HEK293 (cell line): ENCODE data around the gene UNC13A.

Source experiments
- CTCF ChIA-PET: fragments of 350-600 bp; formaldehyde crosslinking; extraction: SDS; loops from one replicate; lab custom pipeline; 2021; ENCODE audit warnings: antibody characterized with exemption; lab: Yijun Ruan, JAX
- POLR2A ChIA-PET: fragments of 300-600 bp; formaldehyde crosslinking; extraction: SDS; loops from one replicate; lab custom pipeline; 2020; ENCODE audit warnings: antibody characterized with exemption, inconsistent platforms; lab: Yijun Ruan, JAX
- H3K27ac ChIP-seq: fragments of 200-500 bp; sonication (Bioruptor generic); 2 replicates; pipeline ENCODE4 v1.5.1; 2014; ENCODE audit warnings: low read depth, low read length, control low read depth, inconsistent platforms; ENCODE audit errors: extremely low read depth
- H3K36me3 ChIP-seq, 2 experiments: fragments of 200-500 bp in 1 of 2; sonication (Bioruptor generic) in 1 of 2; 1 replicate in 1 of 2; 2 replicates in 1 of 2; pipeline ENCODE4 v1.5.1; 2014 to 2017; ENCODE audit warnings: inconsistent platforms in 2 of 2, low read length in 2 of 2; ENCODE audit not compliant: control insufficient read depth in 2 of 2, insufficient read depth in 1 of 2
- H3K4me1 ChIP-seq: fragments of 200-500 bp; sonication (Bioruptor generic); 2 replicates; pipeline ENCODE4 v1.5.1; 2014; ENCODE audit warnings: mild to moderate bottlenecking, low read length, inconsistent platforms; ENCODE audit not compliant: control insufficient read depth, insufficient read depth
- H3K4me3 ChIP-seq: 2 replicates; pipeline ENCODE4 v1.5.1; 2011; ENCODE audit warnings: low read depth, mild to moderate bottlenecking, control low read depth, low read length, moderate library complexity
- H3K9me3 ChIP-seq: fragments of 200-500 bp; sonication (Bioruptor generic); 2 replicates; pipeline ENCODE4 v1.5.1; 2014; ENCODE audit warnings: low read depth, low read length, inconsistent platforms; ENCODE audit not compliant: control insufficient read depth, insufficient read depth
- AEBP2 ChIP-seq: fragments of 450-650 bp; formaldehyde crosslinking; IDR thresholded peaks from 2 replicates; pipeline ENCODE4 v1.5.1; 2016; ENCODE audit warnings: missing biosample characterization, missing genetic modification characterization, borderline replicate concordance
- ATF2 ChIP-seq: fragments of 450-650 bp; formaldehyde crosslinking; IDR thresholded peaks from 2 replicates; pipeline ENCODE4 v1.5.1; 2016; ENCODE audit warnings: missing biosample characterization, missing genetic modification characterization, low read depth
- EGR2 ChIP-seq: fragments of 450-650 bp; formaldehyde crosslinking; IDR thresholded peaks from 2 replicates; pipeline ENCODE4 v1.5.1; 2016; ENCODE audit warnings: low read depth, missing biosample characterization, missing genetic modification characterization
- FEZF1 ChIP-seq: fragments of 450-650 bp; formaldehyde crosslinking; IDR thresholded peaks from 2 replicates; pipeline ENCODE4 v1.5.1; 2016; ENCODE audit warnings: missing biosample characterization, missing genetic modification characterization
- HOXD13 ChIP-seq: sonication (generic); formaldehyde crosslinking; IDR thresholded peaks from 2 replicates; pipeline ENCODE4 v1.8.0; 2022; ENCODE audit warnings: missing genetic modification reagents, borderline replicate concordance
- KLF17 ChIP-seq: fragments of 450-650 bp; formaldehyde crosslinking; IDR thresholded peaks from 2 replicates; pipeline ENCODE4 v1.5.1; 2016; ENCODE audit warnings: missing biosample characterization, missing genetic modification characterization
- OVOL3 ChIP-seq: fragments of 450-650 bp; formaldehyde crosslinking; IDR thresholded peaks from 2 replicates; pipeline ENCODE4 v1.5.1; 2016; ENCODE audit warnings: missing biosample characterization, missing genetic modification characterization
- PATZ1 ChIP-seq: fragments of 450-650 bp; formaldehyde crosslinking; IDR thresholded peaks from 2 replicates; pipeline ENCODE4 v1.5.1; 2016; ENCODE audit warnings: missing biosample characterization, missing genetic modification characterization
- SCRT1 ChIP-seq: fragments of 450-650 bp; formaldehyde crosslinking; IDR thresholded peaks from 2 replicates; pipeline ENCODE4 v1.5.1; 2016; ENCODE audit warnings: missing biosample characterization, missing genetic modification characterization, borderline replicate concordance
- SCRT2 ChIP-seq: fragments of 450-650 bp; formaldehyde crosslinking; IDR thresholded peaks from 2 replicates; pipeline ENCODE4 v1.5.1; 2016; ENCODE audit warnings: missing biosample characterization, missing genetic modification characterization
- SP2 ChIP-seq: fragments of 450-650 bp; formaldehyde crosslinking; IDR thresholded peaks from 2 replicates; pipeline ENCODE4 v1.5.1; 2016; ENCODE audit warnings: missing biosample characterization, missing genetic modification characterization
- ZBTB11 ChIP-seq: fragments of 450-650 bp; formaldehyde crosslinking; conservative IDR thresholded peaks from 2 replicates; pipeline ENCODE4 v1.5.1; 2016; ENCODE audit warnings: low read depth, missing biosample characterization, missing genetic modification characterization
- ZBTB6 ChIP-seq: fragments of 450-650 bp; formaldehyde crosslinking; IDR thresholded peaks from 2 replicates; pipeline ENCODE4 v1.5.1; 2017; ENCODE audit warnings: missing biosample characterization, missing genetic modification characterization
- ZFHX2 ChIP-seq: fragments of 450-650 bp; formaldehyde crosslinking; conservative IDR thresholded peaks from 2 replicates; pipeline ENCODE4 v1.5.1; 2016; ENCODE audit warnings: missing biosample characterization, missing genetic modification characterization
- ZNF114 ChIP-seq: fragments of 450-650 bp; formaldehyde crosslinking; IDR thresholded peaks from 2 replicates; pipeline ENCODE4 v1.5.0; 2017; ENCODE audit warnings: missing biosample characterization, missing genetic modification characterization
- ZNF16 ChIP-seq: fragments of 450-650 bp; formaldehyde crosslinking; IDR thresholded peaks from 2 replicates; pipeline ENCODE4 v1.5.1; 2016; ENCODE audit warnings: low read depth, missing biosample characterization, missing genetic modification characterization
- ZNF175 ChIP-seq: fragments of 450-650 bp; formaldehyde crosslinking; IDR thresholded peaks from 2 replicates; pipeline ENCODE4 v1.5.1; 2016; ENCODE audit warnings: missing biosample characterization, missing genetic modification characterization
- ZNF19 ChIP-seq: fragments of 450-650 bp; formaldehyde crosslinking; IDR thresholded peaks from 2 replicates; pipeline ENCODE4; 2016; ENCODE audit warnings: missing biosample characterization, missing genetic modification characterization, low read depth
- ZNF214 ChIP-seq: fragments of 450-650 bp; formaldehyde crosslinking; IDR thresholded peaks from 2 replicates; pipeline ENCODE4 v1.5.1; 2017; ENCODE audit warnings: missing biosample characterization, mild to moderate bottlenecking, missing genetic modification characterization, borderline replicate concordance
- ZNF335 ChIP-seq: fragments of 450-650 bp; formaldehyde crosslinking; conservative IDR thresholded peaks from 2 replicates; pipeline ENCODE4 v1.5.1; 2016; ENCODE audit warnings: missing biosample characterization, missing genetic modification characterization
- ZNF354C ChIP-seq: fragments of 450-650 bp; formaldehyde crosslinking; IDR thresholded peaks from 2 replicates; pipeline ENCODE4 v1.5.1; 2016; ENCODE audit warnings: missing biosample characterization, missing genetic modification characterization, low read depth, borderline replicate concordance
- ZNF394 ChIP-seq: fragments of 450-650 bp; formaldehyde crosslinking; IDR thresholded peaks from 2 replicates; pipeline ENCODE4 v1.5.1; 2016; ENCODE audit warnings: missing biosample characterization, missing genetic modification characterization, mild to moderate bottlenecking, moderate library complexity, borderline replicate concordance
- ZNF571 ChIP-seq: fragments of 450-650 bp; formaldehyde crosslinking; IDR thresholded peaks from 2 replicates; pipeline ENCODE4 v1.5.0; 2017; ENCODE audit warnings: missing biosample characterization, missing genetic modification characterization
- ZNF600 ChIP-seq: fragments of 450-650 bp; formaldehyde crosslinking; IDR thresholded peaks from 2 replicates; pipeline ENCODE4 v1.5.1; 2016; ENCODE audit warnings: missing biosample characterization, missing genetic modification characterization
- ZNF660 ChIP-seq: fragments of 450-650 bp; IDR thresholded peaks from 2 replicates; pipeline ENCODE4 v1.5.1; 2018; ENCODE audit warnings: missing biosample characterization, mild to moderate bottlenecking, missing genetic modification characterization
- ZNF664 ChIP-seq: fragments of 450-650 bp; formaldehyde crosslinking; IDR thresholded peaks from 2 replicates; pipeline ENCODE4 v1.5.1; 2016; ENCODE audit warnings: missing biosample characterization, missing genetic modification characterization
- ZNF747 ChIP-seq: fragments of 450-650 bp; formaldehyde crosslinking; IDR thresholded peaks from 2 replicates; pipeline ENCODE4 v1.5.1; 2016; ENCODE audit warnings: missing biosample characterization, missing genetic modification characterization

UNC13A gene

GRCh38 chr19:17721111-17721628 lies 33.0 kb upstream of the UNC13A start (continued):
- no peak for TF ChIP-seq ZNF214 (tag by site-specific recombination)
- TF ChIP-seq ZNF114 (tag by site-specific recombination), result no peak
- no peak for TF ChIP-seq ZNF354C (tag by site-specific recombination)
- no peak for TF ChIP-seq AEBP2
- no peak for TF ChIP-seq ZNF747 (tag by site-specific recombination)
- TF ChIP-seq ZNF664 (tag by site-specific recombination), result no peak
- TF ChIP-seq KLF17 (tag by site-specific recombination), result no peak
- TF ChIP-seq ZNF660 (tag by site-specific recombination), result no peak
- TF ChIP-seq ZBTB11, result no peak
- TF ChIP-seq ZBTB6 (tag by site-specific recombination), result no peak
- TF ChIP-seq OVOL3 (tag by site-specific recombination), result no peak
- TF ChIP-seq, all 188 proteins: peak for 0

GRCh38 chr19:17720440-17720839 lies 32.3 kb upstream of the UNC13A start:
- ChIA-PET CTCF (interaction anchor here (0.6 to 2.3 kb wide), 4 partner anchors 14 to 139 kb away, joined by 4 to 7 read pairs (median 4); no protein-coding TSS in a partner anchor), POLR2A (interaction anchor here (0.5 to 3.0 kb wide), 4 partner anchors 15 to 139 kb away, joined by 3 to 8 read pairs (median 4); partner anchors contain the start of gene RPL18A)
- Histone ChIP-seq H3K27ac (no peak overlapping the region), H3K36me3 (peaks cover 7 to 32% of the 10 kb centered on the region in 2 experiments; a peak in 2 of 3 replicates), H3K4me1 (peaks cover 6% of the 10 kb centered on the region), H3K9me3 (no peaks in the 10 kb centered on the region), H3K4me3 (peak overlapping the region; percentile 93)
- TF ChIP-seq ATF2 (tag by site-specific recombination), result no peak
- TF ChIP-seq ZNF571, result no peak
- peak; percentile 39; the same call in 1 of the 2 replicates for TF ChIP-seq PATZ1 (tag by site-specific recombination)
- TF ChIP-seq ZNF600 (tag by site-specific recombination), result peak; percentile 54
- TF ChIP-seq ZNF16 (tag by site-specific recombination), result no peak
- no peak for TF ChIP-seq HOXD13
- peak; percentile 96 for TF ChIP-seq EGR2 (tag by site-specific recombination)
- no peak for TF ChIP-seq ZNF394 (tag by site-specific recombination)
- TF ChIP-seq FEZF1 (tag by site-specific recombination), result no peak
- peak; percentile 94 for TF ChIP-seq ZFHX2 (tag by site-specific recombination)
- peak; percentile 42 for TF ChIP-seq SP2 (tag by site-specific recombination)
- no peak for TF ChIP-seq ZNF175 (tag by site-specific recombination)
- TF ChIP-seq ZNF335, result no peak
- TF ChIP-seq ZNF660 (tag by site-specific recombination), result no peak
- TF ChIP-seq ZNF19 (tag by site-specific recombination), result no peak
- TF ChIP-seq SCRT2, result peak; percentile 97
- peak; percentile 89 for TF ChIP-seq SCRT1 (tag by site-specific recombination)
